Mucosa of descending colon (tissue), 3 donors: ENCODE measurements around the gene CDC42EP5. TPM values are rescaled to one million over a fixed set of nuclear protein-coding genes. Genes with fewer than 3 reads are reported as not detected.
"Not testable (repeated sequence)": the region's sequence is repeated elsewhere in the genome, so short reads cannot be mapped to it uniquely, and the experiment has no call there.

Experiments used
- ATAC-seq: fragments of 200-7000 bp; cut with Tn5 transposase; one replicate; pipeline ENCODE4 v1.9.1; 2020; ENCODE audit warnings: mild to moderate bottlenecking, moderate library complexity
- DNase-seq, 3 donors: peaks; one replicate each; pipeline ENCODE4 v3.0.0-alpha.2; 2020
- H3K36me3 ChIP-seq: fragments of 200-600 bp; one replicate; pipeline ENCODE4 v1.8.0; 2021; ENCODE audit warnings: low read depth, mild to moderate bottlenecking
- H3K4me1 ChIP-seq: fragments of 200-600 bp; one replicate; pipeline ENCODE4 v1.8.0; 2021; ENCODE audit warnings: low read depth, mild to moderate bottlenecking
- H3K4me3 ChIP-seq: fragments of 200-600 bp; one replicate; pipeline ENCODE4 v1.8.0; 2021; ENCODE audit warnings: mild to moderate bottlenecking
- H3K9me3 ChIP-seq: fragments of 200-600 bp; one replicate; pipeline ENCODE4 v1.8.0; 2021; ENCODE audit warnings: mild to moderate bottlenecking
- CTCF ChIP-seq: fragments of 200-600 bp; IDR thresholded peaks from one replicate; pipeline ENCODE4 v1.8.0; 2022; ENCODE audit warnings: antibody characterized with exemption, mild to moderate bottlenecking
- intact Hi-C, 2 donors: fragments of 100-400 bp; cut with DNase I in 1 of 2; cut with micrococcal nuclease in 1 of 2; formaldehyde crosslinking; loops; one replicate each; pipeline versions ENCODE4 v1.11.0 to v1.11.1; 2022; cut with DNase I, micrococcal nuclease
- total RNA-seq, 3 donors: library from RNA; stranded (reverse); fragmentation: NEBNext Ultra II Directional in 2 of 3; extraction: Animal tissue kit (Norgen Biotek cat#: 25700) in 2 of 3; gene quantifications; one replicate each; pipeline versions ENCODE4 v1.2.1 to v1.2.4, GENCODE V29; 2021 to 2023
- donor health status: DM: no; HTN: no; CAD: no; lungs with moderate emphysema.
- donor health status: DM: no; HTN: no; CAD: no.
- donor health status: DM: no; HTN: yes; CAD: no.

CDC42EP5 gene
- total RNA-seq, 3 donors from 2014 or later: 130 to 446 (median 319) TPM

- ATAC-seq (peak; percentile 92), DNase-seq (peak; percentile 98 to 99 (median 98))
- TF ChIP-seq CTCF: no peak
- Histone ChIP-seq H3K36me3 (peaks cover 1% of the 10 kb centered on the region), H3K4me3 (peak within 1 kb of the TSS; percentile 79), H3K9me3 (no peaks in the 10 kb centered on the region), H3K4me1 (peaks cover 30% of the 10 kb centered on the region)
- intact Hi-C loops: no loop called here
Observed at GRCh38 chr19:54448774-54449700, 24.1 kb downstream of the CDC42EP5 start, which contains the start of gene LENG8. Gene LENG8, plus strand, starts transcription at chr19:54449199. Its CDS starts 2,146 bp downstream, at chr19:54451345.

GRCh38 chr19:54448040-54448773 is 24.9 kb downstream of the CDC42EP5 start:
- ATAC-seq (peak; percentile 26), DNase-seq (peak; percentile 68 to 77 (median 70))
- intact Hi-C loops: no loop called here
- TF ChIP-seq CTCF: no peak
- peak overlapping the region; percentile 79 for H3K4me3 ChIP-seq
- H3K4me1 ChIP-seq: peaks cover 30% of the 10 kb centered on the region
- no peaks in the 10 kb centered on the region for H3K36me3 ChIP-seq
- no peaks in the 10 kb centered on the region for H3K9me3 ChIP-seq

GRCh38 chr19:54446349-54446748 is 26.7 kb downstream of the CDC42EP5 start:
- H3K36me3 ChIP-seq, H3K4me3 ChIP-seq, intact Hi-C loops, H3K9me3 ChIP-seq, ATAC-seq: not testable (repeated sequence)
- peak in 1 of 3 donors; percentile 47 for DNase-seq
- H3K4me1 ChIP-seq: peaks cover 27% of the 10 kb centered on the region

GRCh38 chr19:54444737-54445136 is 28.4 kb downstream of the CDC42EP5 start:
- no peaks in the 10 kb centered on the region for H3K36me3 ChIP-seq
- peaks cover 14% of the 10 kb centered on the region for H3K4me1 ChIP-seq
- peak; percentile 63 to 85 (median 73) for DNase-seq
- no peak for TF ChIP-seq CTCF
- intact Hi-C loops: no loop called here
- no peak overlapping the region for H3K4me3 ChIP-seq
- peak; percentile 56 for ATAC-seq
- H3K9me3 ChIP-seq: no peaks in the 10 kb centered on the region

GRCh38 chr19:54440641-54441040 is 32.5 kb downstream of the CDC42EP5 start:
- no peak overlapping the region for H3K4me3 ChIP-seq
- H3K9me3 ChIP-seq: no peaks in the 10 kb centered on the region
- H3K4me1 ChIP-seq: peaks cover 6% of the 10 kb centered on the region
- DNase-seq (no peak), ATAC-seq (no peak)
- intact Hi-C loops: no loop called here
- H3K36me3 ChIP-seq: no peaks in the 10 kb centered on the region
- TF ChIP-seq CTCF: no peak
